K562 (cell line): ENCODE measurements around the gene MAPK13.

ENCODE experiments used
- EP300 ChIP-seq: IDR thresholded peaks from 2 replicates; pipeline ENCODE4 v1.6.1; 2012; ENCODE audit warnings: low read length, improper control_type of control experiment
- EZH2 ChIP-seq: IDR thresholded peaks from 2 replicates; pipeline ENCODE4 v1.6.1; 2012; ENCODE audit warnings: low read depth, mild to moderate bottlenecking, inconsistent platforms, low read length, borderline replicate concordance
- HOXB6 ChIP-seq: fragments of 250-450 bp; sonication (Bioruptor Pico); IDR thresholded peaks from 2 replicates; pipeline ENCODE4 v1.5.1; 2022; ENCODE audit warnings: mild to moderate bottlenecking, borderline replicate concordance
- MEIS2 ChIP-seq: fragments of 450-650 bp; IDR thresholded peaks from 2 replicates; pipeline ENCODE4 v1.6.1; 2014; ENCODE audit warnings: mild to moderate bottlenecking; ENCODE audit not compliant: partially characterized antibody
- POLR2A ChIP-seq: fragments of 450-650 bp; conservative IDR thresholded peaks from 2 replicates; pipeline ENCODE4 v1.6.1; 2016
- RBM39 ChIP-seq: fragments of 200-400 bp; formaldehyde crosslinking; optimal IDR thresholded peaks from 2 replicates; pipeline ENCODE3; 2018; ENCODE audit warnings: low read depth, low read length
- SIX5 ChIP-seq, 2 experiments: IDR thresholded peaks; 2 replicates each; pipeline ENCODE4 v1.6.1; 2011; ENCODE audit warnings: low read length in 2 of 2, borderline replicate concordance in 1 of 2, low read depth in 1 of 2, mild to moderate bottlenecking in 1 of 2, moderate library complexity in 1 of 2; ENCODE audit not compliant: insufficient read depth in 1 of 2
- SP1 ChIP-seq: sonication (generic); formaldehyde crosslinking; IDR thresholded peaks from 2 replicates; pipeline ENCODE4 v1.8.1; 2022; ENCODE audit warnings: mild to moderate bottlenecking, missing genetic modification reagents
- SP2 ChIP-seq: IDR thresholded peaks from 2 replicates; pipeline ENCODE4 v1.6.1; 2011; ENCODE audit warnings: mild to moderate bottlenecking, low read depth, low read length, moderate library complexity; ENCODE audit not compliant: poor library complexity, severe bottlenecking; ENCODE audit errors: extremely low read depth
- ZFP1 ChIP-seq: fragments of 450-650 bp; formaldehyde crosslinking; IDR thresholded peaks from 2 replicates; pipeline ENCODE4 v1.4.0; 2020; ENCODE audit warnings: mild to moderate bottlenecking, mixed read lengths
- ZNF253 ChIP-seq: fragments of 250-450 bp; sonication (Bioruptor Pico); conservative IDR thresholded peaks from 2 replicates; pipeline ENCODE4 v1.6.1; 2021; ENCODE audit warnings: mild to moderate bottlenecking
- TF ChIP-seq, protein P1 (sequence below), 3 experiments: IDR thresholded peaks in 2 of 3; conservative IDR thresholded peaks in 1 of 3; 2 replicates each; pipeline ENCODE4 v1.5.1; 2011 to 2012; ENCODE audit warnings: low read length in 3 of 3, mild to moderate bottlenecking in 3 of 3, control low read depth in 2 of 3, improper control_type of control experiment in 1 of 3, inconsistent platforms in 1 of 3, low read depth in 1 of 3, mixed read lengths in 1 of 3, moderate library complexity in 1 of 3; ENCODE audit not compliant: insufficient read depth in 2 of 3

DNA sequence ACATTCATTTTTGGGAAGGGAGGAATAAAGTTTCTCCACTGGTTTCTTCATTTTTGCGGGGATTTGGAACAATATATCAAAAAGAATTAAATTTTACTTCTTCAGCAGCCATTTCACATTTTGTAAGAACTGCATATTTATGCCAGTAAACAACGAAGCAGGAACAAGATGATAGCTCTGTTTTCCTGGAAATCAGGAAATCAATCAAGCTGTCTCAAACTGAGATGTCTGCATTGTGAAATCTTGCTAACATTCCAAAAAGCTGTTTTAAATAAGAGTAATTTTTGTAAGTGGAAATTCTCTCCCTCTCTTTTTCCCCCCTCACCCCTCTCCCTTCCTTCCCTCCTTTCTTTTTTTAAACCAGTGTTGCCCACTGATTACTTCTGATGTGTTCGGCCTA, 20.0 kb downstream of the MAPK13 start:
- TF ChIP-seq ZNF253 (CRISPR knock-in tag) (no peak), SIX5 (IDR thresholded peaks at IDR 0.05; ENCODE audit: borderline replicate concordance in 1 of 2, insufficient read depth in 1 of 2, low read depth in 1 of 2, low read length in 2 of 2) (no peak), EZH2 (no peak), SP1 (CRISPR knock-in tag) (no peak), EP300 (no peak), SP2 (no peak), POLR2A (no peak), HOXB6 (no peak), MEIS2 (peak; percentile 71), ZFP1 (CRISPR knock-in tag) (no peak), RBM39 (no peak)
- TF ChIP-seq, protein P1, sequence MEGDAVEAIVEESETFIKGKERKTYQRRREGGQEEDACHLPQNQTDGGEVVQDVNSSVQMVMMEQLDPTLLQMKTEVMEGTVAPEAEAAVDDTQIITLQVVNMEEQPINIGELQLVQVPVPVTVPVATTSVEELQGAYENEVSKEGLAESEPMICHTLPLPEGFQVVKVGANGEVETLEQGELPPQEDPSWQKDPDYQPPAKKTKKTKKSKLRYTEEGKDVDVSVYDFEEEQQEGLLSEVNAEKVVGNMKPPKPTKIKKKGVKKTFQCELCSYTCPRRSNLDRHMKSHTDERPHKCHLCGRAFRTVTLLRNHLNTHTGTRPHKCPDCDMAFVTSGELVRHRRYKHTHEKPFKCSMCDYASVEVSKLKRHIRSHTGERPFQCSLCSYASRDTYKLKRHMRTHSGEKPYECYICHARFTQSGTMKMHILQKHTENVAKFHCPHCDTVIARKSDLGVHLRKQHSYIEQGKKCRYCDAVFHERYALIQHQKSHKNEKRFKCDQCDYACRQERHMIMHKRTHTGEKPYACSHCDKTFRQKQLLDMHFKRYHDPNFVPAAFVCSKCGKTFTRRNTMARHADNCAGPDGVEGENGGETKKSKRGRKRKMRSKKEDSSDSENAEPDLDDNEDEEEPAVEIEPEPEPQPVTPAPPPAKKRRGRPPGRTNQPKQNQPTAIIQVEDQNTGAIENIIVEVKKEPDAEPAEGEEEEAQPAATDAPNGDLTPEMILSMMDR (IDR thresholded peaks at IDR 0.05 in 2 of 3, conservative IDR thresholded peaks at IDR 0.05 in 1 of 3; ENCODE audit: insufficient read depth in 2 of 3, low read depth in 1 of 3, low read length in 3 of 3): no peak
